Measurements from ENCODE around the gene ZDHHC8.

The ZDHHC8 gene, protein sequence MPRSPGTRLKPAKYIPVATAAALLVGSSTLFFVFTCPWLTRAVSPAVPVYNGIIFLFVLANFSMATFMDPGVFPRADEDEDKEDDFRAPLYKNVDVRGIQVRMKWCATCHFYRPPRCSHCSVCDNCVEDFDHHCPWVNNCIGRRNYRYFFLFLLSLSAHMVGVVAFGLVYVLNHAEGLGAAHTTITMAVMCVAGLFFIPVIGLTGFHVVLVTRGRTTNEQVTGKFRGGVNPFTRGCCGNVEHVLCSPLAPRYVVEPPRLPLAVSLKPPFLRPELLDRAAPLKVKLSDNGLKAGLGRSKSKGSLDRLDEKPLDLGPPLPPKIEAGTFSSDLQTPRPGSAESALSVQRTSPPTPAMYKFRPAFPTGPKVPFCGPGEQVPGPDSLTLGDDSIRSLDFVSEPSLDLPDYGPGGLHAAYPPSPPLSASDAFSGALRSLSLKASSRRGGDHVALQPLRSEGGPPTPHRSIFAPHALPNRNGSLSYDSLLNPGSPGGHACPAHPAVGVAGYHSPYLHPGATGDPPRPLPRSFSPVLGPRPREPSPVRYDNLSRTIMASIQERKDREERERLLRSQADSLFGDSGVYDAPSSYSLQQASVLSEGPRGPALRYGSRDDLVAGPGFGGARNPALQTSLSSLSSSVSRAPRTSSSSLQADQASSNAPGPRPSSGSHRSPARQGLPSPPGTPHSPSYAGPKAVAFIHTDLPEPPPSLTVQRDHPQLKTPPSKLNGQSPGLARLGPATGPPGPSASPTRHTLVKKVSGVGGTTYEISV

DNA sequence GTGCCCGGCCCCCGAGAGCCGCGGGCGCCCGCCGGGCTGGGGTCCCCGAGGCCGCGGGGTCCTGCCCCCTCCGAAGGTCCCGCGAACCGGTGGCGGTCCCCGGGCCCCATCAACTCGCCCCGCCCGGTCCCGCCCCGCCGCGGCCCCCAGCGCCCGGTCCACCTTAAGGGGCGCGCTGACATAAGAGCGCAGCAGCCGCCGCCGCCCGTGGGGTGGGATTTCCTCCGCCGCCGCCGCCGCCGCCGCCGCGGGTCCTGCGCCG, at the start of gene ZDHHC8:
Gene ZDHHC8 (plus strand): TSS at position 208 of the 262 bp plus-strand sequence. CDS start 144 bp downstream, outside the sequence.
- DNase-seq (ENCODE audit: low read depth, low spot score): no peak

DNA sequence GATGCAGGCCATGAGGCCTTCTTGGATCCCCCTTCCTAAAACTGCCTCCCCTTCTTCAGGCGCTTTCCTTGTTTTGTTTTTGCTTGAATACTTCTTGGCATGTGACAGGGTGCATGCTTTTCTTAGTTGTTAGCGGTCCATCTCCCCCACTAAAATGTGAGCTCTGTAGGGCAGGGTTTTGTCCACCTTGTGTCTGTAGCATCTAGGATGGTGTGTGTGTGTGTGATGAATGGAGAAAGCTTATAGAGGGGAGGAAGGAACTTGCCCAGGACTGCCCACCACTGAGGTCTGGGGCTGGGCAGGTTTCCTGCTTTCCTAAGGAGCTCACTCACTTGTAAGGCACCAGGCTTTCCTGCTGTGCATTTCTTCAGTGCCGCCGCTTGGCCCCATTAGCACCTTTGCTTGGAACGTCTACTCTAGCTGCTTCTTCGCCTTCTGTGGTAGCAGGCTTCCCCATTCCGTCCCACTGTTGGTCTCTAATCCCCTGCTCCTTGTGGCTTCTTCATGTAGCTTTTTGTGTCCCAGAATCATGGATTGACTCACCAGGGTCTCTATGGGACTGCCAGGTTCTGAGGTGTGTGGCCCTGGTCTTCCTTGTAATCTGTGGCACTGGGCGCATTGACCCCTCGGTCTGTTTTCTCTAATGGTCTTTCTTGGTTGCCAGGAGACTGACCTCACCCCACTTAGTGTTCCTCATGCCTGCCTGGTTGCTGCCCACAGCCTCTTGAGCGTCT, 48.3 kb upstream of the ZDHHC8 start:
- no peak for DNase-seq (ENCODE audit: low read depth, low spot score)

DNA sequence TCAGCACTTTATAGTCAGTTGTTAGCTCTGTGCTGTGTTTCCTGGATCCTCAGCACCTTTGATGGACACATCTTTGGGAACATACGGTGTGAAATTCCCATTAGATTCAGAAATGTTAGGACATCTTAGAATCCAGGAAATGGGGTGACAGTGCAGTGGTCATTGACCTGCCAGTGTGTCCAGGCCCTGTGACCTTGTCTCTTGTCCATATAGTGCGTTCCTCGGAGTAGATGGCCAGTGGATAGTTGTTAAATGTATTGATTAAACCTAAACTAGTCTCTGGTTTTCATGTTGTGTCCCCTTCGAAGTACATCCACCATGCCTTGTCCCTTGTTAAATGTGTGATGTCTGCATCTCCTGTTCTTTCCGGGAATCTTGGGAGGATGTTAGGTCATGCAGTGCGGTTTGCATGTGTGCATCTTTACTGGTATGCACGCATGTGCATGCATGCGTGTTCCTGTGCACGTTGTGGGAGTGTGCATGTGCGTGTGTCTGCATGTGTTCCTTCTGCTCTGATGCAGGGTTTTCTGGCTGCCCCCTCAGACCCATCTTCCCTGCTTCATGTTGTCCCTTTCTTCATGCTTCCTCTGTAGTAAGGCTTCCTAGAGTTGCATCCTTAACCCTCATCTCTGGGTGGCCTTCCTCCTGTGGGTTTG, 47.6 kb upstream of the ZDHHC8 start:
- DNase-seq (ENCODE audit: low read depth, low spot score): no peak

DNA sequence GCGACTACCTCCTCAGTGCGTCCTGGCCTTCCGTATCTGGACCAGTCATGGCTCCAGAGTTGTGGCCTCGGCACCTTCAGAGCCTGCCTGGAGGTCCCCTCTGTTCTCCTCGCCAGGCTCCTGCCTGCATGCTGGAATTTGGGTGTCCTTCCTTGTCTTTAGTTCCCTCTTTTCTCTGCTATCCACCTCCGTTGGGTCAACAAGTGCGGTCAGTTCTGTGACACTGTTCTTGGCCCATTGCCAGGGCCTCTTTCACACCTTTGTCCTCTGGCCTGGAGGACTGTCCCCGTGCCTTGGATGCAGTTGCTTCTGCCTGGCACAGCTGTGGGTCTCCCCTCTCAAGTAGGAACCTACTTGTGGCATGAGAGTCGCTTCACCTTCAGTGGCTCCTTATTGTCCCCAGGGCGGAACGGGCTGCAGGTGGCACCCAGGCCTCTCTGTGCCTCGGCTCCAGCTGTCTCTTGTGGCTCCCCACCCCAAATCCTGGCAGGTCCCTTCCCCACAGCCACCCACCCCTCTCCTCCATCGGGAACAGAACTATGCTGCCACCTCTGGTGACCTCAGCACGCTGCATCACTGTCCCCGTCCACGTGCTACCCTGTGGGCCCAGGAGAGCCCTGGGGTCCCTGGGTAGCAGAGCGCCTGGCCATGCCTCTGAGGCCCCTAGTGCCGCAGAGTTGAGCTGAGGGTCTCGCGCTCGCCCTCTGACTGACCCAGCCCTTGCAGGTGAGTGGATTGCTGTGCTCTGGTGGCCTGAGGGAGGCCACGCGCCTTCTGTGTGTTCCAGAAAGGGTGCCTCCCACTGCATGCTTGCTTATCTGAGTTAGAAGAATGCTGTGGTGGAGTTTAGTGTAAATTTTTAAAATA, 46.8 kb upstream of the ZDHHC8 start:
- no peak for DNase-seq (ENCODE audit: low read depth, low spot score)

DNA sequence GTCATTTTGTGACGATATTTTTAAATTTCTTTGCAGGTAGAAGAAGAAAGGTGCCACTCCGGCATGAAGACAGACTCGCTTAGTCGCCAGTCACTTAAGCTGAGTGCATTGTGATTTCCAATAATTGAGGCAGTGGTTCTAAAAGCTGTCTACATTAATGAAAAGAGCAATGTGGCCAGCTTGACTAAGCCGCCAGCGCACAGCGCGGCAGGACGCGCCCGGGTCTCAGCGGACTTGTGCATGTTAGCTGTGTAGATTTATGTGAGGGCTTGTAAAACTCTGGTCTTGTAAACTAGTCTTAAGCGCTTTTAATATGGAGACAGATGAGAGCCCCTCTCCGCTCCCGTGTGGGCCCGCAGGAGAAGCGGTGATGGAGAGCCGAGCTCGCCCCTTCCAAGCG, 46.0 kb upstream of the ZDHHC8 start:
- no peak for DNase-seq (ENCODE audit: low read depth, low spot score)

DNA sequence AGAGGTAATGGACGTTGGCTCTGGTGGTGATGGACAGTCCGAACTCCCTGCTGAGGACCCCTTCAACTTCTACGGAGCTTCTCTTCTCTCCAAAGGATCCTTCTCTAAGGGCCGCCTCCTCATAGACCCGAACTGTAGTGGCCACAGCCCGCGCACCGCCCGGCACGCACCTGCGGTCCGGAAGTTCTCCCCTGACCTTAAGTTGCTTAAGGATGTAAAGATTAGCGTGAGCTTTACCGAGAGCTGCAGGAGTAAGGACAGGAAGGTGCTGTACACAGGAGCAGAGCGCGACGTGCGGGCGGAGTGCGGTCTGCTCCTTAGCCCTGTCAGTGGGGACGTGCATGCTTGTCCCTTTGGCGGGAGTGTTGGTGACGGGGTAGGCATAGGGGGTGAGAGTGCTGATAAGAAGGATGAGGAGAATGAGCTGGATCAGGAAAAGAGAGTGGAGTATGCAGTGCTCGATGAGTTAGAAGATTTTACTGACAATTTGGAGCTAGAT, 45.5 kb upstream of the ZDHHC8 start:
- DNase-seq (ENCODE audit: low read depth, low spot score): no peak

DNA sequence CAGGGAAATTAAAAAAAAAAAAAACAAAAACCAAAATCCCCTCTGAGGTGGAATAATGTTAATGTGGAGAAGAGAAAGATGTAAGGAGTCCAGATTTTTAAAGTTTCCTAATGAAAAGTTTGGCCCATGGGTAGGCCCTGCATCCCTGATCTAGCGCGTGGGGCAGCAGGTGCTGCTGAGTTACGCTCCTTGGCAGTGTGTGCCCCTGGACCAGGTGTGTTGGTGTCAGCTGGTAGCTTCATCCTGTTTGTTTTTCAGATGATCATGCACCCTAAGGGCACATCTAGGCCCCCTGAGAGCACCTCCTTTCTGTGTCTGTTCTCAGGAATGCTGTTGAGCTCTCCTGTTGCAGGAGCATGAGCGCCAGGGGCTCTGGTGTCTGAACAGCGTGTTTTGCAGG, 44.8 kb upstream of the ZDHHC8 start:
- no peak for DNase-seq (ENCODE audit: low read depth, low spot score)

DNA sequence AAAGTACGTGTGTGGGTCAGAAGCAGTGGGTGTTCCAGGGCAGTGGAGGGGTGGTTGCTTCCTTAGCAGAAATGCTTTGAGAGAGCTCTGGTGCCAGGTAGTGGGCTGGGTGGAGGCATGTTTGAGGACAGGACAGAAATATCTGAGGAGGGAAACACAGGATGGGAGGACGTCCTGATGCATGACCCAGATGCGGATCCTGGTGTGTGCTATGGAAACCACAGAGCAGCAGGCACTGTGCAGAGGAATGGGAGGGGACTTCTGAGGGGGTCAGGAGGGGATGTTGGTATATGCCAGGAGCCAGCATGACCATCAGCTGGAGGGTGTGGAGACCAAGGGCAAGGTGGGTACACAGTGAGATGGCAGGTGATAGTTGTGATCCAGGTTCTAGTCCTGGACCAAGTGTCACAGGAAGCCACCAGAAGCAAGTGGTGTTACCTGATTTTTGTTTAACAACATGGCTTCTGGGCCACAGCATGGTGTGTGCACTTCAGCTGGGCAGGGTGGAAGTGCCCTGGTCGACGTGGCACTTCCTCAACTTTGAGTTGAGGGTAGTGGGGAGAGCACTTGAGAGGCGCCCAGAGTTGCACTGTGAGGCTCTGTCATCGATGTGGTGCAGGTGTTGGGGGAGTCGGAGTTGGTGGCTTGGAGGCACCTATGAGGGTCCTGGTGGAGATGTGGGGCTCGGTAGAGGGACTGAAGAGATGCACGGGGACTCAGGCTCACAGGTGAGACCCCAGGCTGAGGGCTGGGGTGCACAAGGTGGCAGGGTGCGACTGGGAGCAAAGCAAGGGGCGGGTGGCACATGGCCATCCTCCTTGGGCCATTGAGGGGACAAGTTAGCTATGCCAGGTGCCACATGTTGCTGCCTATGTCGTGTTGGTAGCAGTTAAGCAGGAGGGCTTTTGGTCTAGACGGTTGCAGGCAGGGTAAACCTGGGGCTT, 44.0 kb upstream of the ZDHHC8 start:
- no peak for DNase-seq (ENCODE audit: low read depth, low spot score)

DNA sequence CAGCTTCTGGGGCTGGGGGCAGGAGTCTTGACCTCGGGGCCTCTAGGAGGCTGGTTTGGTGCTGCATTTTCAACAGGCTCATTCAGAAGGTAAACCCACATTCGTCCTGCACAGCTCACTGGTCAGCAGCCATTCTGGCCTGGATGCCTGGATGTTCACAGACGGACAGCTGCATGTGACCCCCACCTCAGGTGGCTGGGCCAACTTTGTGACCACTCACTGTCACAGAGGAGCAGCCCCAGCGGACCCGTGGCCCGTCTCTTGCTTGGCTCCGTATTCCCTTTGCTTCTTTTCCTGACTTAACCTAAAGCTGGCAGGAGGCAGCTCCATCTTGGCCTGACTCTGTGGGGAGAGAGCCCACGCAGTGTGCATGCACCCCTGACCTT, 43.3 kb upstream of the ZDHHC8 start:
- DNase-seq (ENCODE audit: low read depth, low spot score): no peak

DNA sequence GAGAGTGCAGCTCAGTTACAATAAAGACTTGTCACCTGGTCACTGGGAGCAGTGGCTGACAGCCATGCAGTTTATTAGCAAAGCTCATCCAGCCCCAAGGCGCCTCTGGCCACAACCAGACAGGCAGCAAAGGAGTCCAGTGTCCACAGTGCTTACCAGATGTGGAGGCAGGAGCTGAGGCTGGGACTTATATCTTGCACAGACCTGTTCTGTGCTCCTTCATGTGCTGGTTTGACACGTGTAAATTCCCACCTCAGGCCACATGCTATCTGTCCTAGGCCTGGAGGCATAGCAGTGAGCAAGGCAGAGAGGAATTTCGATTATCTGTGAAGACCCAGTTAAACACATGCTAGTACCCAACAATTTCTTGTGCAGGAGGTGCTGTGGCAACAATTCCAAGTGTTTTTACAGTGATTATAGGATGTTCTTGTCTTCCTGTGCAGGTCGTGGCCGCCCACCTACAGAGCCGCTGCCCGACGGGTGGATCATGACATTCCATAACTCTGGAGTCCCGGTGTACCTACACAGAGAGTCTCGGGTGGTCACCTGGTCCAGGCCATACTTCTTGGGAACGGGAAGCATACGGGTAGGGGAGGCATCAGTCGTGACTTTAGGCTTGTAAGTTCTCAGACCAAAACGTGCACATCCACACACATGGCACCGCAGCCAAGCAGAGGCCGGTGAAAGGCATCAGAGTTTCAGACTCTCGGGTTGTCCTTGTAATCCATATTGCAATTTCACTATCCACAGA, 42.2 kb upstream of the ZDHHC8 start:
- DNase-seq (ENCODE audit: low read depth, low spot score): no peak

DNA sequence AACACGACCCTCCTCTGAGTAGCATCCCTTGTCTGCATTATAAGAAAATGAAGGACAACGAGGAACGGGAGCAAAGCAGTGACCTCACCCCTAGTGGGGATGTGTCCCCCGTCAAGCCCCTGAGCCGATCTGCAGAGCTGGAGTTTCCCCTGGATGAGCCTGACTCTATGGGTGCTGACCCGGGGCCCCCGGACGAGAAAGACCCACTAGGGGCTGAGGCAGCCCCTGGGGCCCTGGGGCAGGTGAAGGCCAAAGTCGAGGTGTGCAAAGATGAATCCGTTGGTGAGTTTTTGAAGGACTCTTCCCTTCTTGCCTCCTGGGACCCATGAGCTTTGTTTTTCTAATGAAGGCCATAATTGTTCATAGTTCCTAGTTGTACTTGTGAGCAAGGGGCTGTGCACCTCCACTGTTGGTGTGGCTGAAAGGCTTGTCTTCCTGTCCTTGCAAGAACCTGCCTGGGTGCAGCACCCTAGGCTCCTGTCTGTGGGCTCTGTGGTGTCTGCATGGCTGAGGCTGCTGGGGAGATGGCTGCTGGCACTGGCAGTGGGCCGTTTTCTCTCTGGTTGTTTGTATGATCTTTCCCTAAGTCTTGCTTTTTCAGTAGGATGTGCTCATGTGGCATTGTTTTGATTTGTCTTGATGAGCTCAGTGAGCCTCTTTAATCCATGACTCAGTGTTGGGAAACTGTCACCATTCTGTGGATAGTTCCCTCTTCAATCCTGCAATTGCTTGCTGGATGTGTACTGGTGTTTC, 41.5 kb upstream of the ZDHHC8 start:
- no peak for DNase-seq (ENCODE audit: low read depth, low spot score)

DNA sequence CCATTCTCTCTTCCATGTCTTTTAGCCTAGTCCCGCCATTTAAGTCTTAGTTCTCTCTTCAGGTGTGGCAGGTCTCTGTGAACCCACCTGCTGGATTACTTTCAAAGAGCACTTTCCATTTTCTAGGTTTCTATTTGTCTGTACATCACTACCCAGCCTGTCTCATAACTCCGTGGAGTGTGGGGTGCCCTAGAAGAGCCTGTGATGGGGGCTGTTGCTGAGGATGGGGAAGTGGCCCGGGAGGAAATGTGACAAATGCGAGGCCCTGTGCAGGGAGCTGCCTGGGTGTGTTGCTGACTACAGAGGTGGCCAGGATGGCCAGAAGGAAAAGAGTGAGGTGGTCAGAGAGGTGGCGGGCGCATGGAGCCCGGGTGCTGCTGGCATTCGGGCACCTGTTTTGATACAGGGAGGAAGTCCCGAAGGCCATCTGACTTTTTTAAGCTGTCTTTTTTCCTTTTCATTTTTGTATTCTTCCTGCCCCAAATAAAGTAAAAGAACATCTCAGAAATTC, 40.8 kb upstream of the ZDHHC8 start:
- no peak for DNase-seq (ENCODE audit: low read depth, low spot score)

DNA sequence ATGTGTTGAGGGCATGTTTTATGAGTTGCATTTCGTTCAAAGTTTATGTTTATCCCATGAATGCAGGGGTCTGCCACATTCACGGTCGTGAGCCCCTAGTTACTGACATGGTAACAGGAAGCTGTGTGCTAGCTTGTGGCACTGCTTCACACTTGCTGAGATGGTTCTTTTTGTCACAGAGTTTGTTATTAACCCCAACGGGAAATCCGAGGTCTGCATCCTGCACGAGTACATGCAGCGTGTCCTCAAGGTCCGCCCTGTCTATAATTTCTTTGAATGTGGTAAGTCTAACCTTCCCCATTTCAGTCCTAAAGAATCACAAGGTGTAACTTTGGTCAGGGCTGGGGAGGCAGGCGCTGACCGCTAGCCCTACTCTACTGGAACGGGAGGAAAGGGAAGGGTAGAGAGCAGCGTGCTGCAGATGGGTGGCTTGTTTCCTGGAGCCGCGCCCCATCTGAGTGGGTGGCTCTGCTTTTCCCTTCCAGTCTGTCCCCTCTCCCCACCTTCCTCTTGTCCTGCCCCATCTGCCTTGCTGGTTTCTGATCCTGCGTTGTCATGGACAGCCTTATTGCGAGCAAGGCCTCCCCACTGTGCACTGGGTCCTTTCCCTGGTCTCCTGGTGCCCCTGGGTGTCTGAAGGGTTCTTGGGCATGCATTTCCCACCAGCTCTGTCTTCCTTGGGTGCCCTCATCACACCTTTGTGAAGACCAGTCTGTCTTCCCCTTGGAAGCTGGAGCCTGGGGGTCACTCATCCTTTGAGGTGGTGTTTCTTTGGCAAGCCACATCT, 39.7 kb upstream of the ZDHHC8 start:
- no peak for DNase-seq (ENCODE audit: low read depth, low spot score)

DNA sequence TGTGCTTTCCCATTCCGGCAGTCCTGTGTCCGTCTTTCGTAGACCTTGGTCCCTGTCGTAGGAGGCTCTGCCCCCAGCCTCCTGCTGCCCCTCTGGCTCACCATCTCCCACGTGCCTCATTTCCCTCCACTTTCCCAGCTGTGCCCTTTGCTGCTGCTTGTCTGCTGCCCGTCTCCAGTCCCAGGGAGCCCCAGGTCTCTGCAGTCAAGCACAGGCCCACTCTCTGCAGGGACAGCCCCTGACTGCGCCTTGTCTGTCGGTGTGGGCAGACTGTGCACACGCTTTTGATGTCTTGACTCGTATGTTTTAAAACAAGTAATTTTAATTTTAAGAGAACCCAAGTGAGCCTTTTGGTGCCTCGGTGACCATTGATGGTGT, 39.1 kb upstream of the ZDHHC8 start:
- no peak for DNase-seq (ENCODE audit: low read depth, low spot score)

DNA sequence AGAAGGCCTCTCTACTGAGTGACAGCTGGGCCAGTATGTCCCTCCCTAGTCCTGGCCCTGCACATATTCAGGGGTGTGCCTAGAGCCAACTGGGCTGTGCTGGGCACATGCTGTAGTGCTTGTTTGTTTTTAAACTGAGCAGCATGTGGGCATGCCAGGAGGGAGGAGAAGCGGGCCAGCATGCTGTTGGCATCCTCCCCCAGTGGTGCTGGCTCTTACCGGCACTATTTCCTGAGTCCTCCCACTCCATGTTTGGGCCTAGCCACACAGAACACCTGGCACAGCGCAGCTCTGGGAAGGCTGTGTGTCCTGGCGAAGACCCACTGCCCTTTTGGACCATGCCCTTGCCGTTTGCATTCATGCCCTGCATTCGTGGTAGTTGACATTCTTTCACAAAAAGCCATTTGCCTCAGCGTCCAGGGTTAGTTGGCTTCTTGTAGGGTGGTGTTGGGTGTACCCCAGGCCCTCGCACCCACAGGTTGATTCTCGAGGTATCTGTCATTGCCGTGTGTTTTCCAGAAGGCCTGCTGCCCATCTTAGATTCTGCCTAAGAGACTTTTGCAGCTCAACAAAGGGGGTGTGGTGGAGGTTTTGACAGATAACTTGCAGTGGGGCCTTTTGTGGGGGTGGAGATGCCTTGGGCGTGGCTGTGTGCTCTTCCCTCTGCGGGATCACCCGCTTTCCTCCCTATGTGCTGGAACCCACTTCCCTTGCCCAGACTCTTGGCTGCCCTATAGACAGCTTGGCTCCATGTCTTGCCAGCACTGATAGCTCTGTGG, 38.0 kb upstream of the ZDHHC8 start:
- DNase-seq (ENCODE audit: low read depth, low spot score): no peak

DNA sequence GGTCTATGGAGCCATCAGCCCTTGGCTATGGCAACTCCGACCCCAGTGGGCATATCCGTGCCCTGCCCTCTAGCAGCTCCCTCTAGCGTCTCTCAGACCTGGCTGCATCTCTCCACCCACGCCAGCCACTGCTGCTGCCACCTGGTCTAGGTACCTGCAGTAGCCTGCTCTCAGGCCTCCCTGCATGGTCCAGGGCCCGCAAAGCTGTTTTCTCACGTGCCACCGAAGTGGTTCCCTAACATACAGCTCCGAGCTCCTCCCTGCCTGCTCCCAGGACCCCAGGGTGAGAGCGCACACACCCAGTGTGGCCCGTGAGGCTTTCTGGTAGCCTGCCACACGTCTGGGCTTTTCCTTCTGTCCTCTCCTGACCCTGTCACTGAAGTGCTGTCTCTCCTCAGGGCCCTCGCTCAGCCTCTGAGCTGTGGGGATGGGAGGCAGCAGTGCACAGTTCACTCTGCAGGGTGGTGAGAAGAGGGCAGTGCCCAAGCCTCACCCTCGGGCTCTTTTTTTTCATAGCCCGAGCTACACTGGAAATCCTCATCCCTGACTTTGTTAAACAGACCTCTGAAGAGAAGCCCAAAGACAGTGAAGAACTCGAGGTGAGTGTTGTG, 37.3 kb upstream of the ZDHHC8 start:
- DNase-seq (ENCODE audit: low read depth, low spot score): no peak

Data from smooth muscle cell of the brain vasculature (primary cell).